Body of pancreas (tissue), 4 donors: ENCODE measurements around the gene BABAM2. TPM values are rescaled to one million over a fixed set of nuclear protein-coding genes. Genes with fewer than 3 reads are reported as not detected.

Experiments used
- ATAC-seq: fragments of 150-250 bp; one replicate; pipeline ENCODE4 v1.9.1; 2016
- DNase-seq, 4 donors: peaks; one replicate each; pipeline ENCODE4 v3.0.0-alpha.2; 2019
- H3K27ac ChIP-seq, 4 donors: fragments of 200-600 bp; sonication (generic); 1 replicate in 3 of 4; 2 replicates in 1 of 4; pipeline versions ENCODE4 v1.5.1 to v1.6.1; 2016 to 2019; ENCODE audit warnings: mild to moderate bottlenecking in 1 of 4, mixed read lengths in 1 of 4, moderate library complexity in 1 of 4
- H3K27me3 ChIP-seq, 2 donors: fragments of 200-600 bp; sonication (generic); one replicate each; pipeline ENCODE4 v1.6.0; 2016; ENCODE audit warnings: mild to moderate bottlenecking in 1 of 2
- H3K36me3 ChIP-seq, 2 donors: fragments of 200-600 bp; sonication (generic); replicated peaks in 1 of 2; 2 replicates each; pipeline ENCODE4 v1.5.1; 2016; ENCODE audit warnings: low read depth in 2 of 2; ENCODE audit not compliant: insufficient read depth in 1 of 2
- H3K4me1 ChIP-seq: fragments of 200-600 bp; sonication (generic); one replicate; pipeline ENCODE4 v1.6.0; 2016
- H3K4me3 ChIP-seq, 2 donors: fragments of 200-600 bp; sonication (generic); 1 replicate in 1 of 2; 2 replicates in 1 of 2; pipeline ENCODE4 v1.5.1; 2016 to 2019
- H3K9me3 ChIP-seq, 3 donors: fragments of 200-600 bp; sonication (generic); 1 replicate in 2 of 3; 2 replicates in 1 of 3; pipeline ENCODE4 v1.5.1; 2016
- CTCF ChIP-seq, 7 experiments: fragments of 450-650 bp in 4 of 7; fragments of 200-600 bp in 3 of 7; sonication (generic) in 3 of 7; IDR thresholded peaks; one replicate each; pipeline ENCODE4 v1.5.1; 2016 to 2019; ENCODE audit warnings: antibody characterized with exemption in 7 of 7
- POLR2A ChIP-seq, 3 donors: fragments of 450-650 bp; IDR thresholded peaks; one replicate each; pipeline ENCODE4 v1.6.1; 2016; ENCODE audit warnings: antibody characterized with exemption in 3 of 3, mild to moderate bottlenecking in 2 of 3
- WGBS, 2 donors: methylation state at CpG; one replicate each; pipeline ENCODE4 v1.1.5; 2017; 5-methylcytosine and 5-hydroxymethylcytosine counted together
- intact Hi-C: fragments of 100-400 bp; cut with DNase I; formaldehyde crosslinking; loops from one replicate; pipeline ENCODE4 v1.15.1; 2023
- total RNA-seq, 2 donors: library from RNA; depleted of rRNA; stranded (reverse); fragments of >200 nt; gene quantifications; one replicate each; pipeline ENCODE4 v1.1.0, GENCODE V29; 2016

The BABAM2 gene
- total RNA-seq, 2 donors from 2014 or later, result 20.5 to 22.4 TPM

DNA sequence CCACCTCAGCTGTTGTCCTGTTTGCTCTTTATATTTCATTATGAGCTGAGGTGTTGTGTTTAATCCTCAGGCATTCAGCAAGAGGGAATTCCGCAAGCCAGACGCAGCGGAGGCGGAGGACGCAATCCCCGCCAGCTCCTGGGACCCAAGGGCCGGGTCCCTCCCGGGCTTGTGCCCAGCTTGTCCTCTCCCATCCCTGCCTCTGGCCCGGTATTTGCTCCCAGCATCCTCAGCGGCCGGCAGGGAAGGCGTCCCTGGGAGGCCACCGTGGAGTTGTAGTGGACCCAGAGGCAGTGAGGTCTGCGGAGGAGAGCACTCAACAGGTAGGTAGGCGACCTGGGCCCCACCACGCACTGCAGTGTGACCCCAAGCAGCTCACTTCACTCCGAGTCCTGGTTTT lies 459.7 kb downstream of the BABAM2 start:
- Histone ChIP-seq H3K36me3 (no peaks in the 10 kb centered on the region), H3K9me3 (no peaks in the 10 kb centered on the region), H3K27ac (no peak overlapping the region), H3K27me3 (no peaks in the 10 kb centered on the region), H3K4me1 (peaks cover 7% of the 10 kb centered on the region), H3K4me3 (no peak overlapping the region)
- DNase-seq, result no peak
- intact Hi-C loops, result no loop called here
- TF ChIP-seq POLR2A (IDR thresholded peaks at IDR 0.05), result no peak
- TF ChIP-seq CTCF (IDR thresholded peaks at IDR 0.05), result no peak
- no peak for ATAC-seq
- WGBS, 2 donors, result 93 to 95% methylated on average over 17 of the region's 17 CpGs

- peaks cover 7% of the 10 kb centered on the region for H3K4me1 ChIP-seq
- no peak overlapping the region for H3K4me3 ChIP-seq
- WGBS, 2 donors, result 93 to 94% methylated on average over 6 to 11 of the region's 11 CpGs
- no peak for ATAC-seq
- H3K27me3 ChIP-seq, result no peaks in the 10 kb centered on the region
- H3K9me3 ChIP-seq, result no peaks in the 10 kb centered on the region
- TF ChIP-seq POLR2A (IDR thresholded peaks at IDR 0.05), result no peak
- no peak for TF ChIP-seq CTCF (IDR thresholded peaks at IDR 0.05)
- DNase-seq, result no peak
- intact Hi-C loops, result no loop called here
- H3K27ac ChIP-seq, result no peak overlapping the region
- no peaks in the 10 kb centered on the region for H3K36me3 ChIP-seq
Observed at GRCh38 chr2:28350791-28351285, 460.3 kb downstream of the BABAM2 start.

DNA sequence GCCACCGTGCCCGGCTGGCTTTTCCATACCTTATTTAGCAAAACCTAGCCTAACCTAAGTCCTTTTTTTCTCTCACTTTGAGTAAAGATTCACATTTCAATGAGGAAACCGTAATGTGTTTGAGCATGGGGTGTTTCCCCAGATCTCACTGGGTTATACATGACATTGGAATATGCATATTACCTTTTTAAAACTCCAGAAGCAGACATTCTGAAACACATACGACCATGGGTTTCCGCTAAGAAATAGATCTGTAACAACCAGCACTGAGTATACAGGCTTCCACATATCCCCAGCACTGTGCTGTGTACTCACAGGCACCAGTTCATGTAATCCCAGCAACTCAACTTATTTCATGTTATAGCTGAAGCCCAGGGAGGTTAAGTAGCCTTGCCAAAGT lies 461.1 kb downstream of the BABAM2 start:
- DNase-seq (no peak), ATAC-seq (no peak)
- no peak for TF ChIP-seq POLR2A (IDR thresholded peaks at IDR 0.05)
- no peak for TF ChIP-seq CTCF (IDR thresholded peaks at IDR 0.05)
- Histone ChIP-seq H3K36me3 (no peaks in the 10 kb centered on the region), H3K27me3 (no peaks in the 10 kb centered on the region), H3K27ac (no peak overlapping the region), H3K4me1 (peaks cover 14% of the 10 kb centered on the region), H3K4me3 (no peak overlapping the region), H3K9me3 (no peaks in the 10 kb centered on the region)
- 91 to 96% methylated on average over 5 of the region's 5 CpGs for WGBS, 2 donors
- intact Hi-C loops, result no loop called here

DNA sequence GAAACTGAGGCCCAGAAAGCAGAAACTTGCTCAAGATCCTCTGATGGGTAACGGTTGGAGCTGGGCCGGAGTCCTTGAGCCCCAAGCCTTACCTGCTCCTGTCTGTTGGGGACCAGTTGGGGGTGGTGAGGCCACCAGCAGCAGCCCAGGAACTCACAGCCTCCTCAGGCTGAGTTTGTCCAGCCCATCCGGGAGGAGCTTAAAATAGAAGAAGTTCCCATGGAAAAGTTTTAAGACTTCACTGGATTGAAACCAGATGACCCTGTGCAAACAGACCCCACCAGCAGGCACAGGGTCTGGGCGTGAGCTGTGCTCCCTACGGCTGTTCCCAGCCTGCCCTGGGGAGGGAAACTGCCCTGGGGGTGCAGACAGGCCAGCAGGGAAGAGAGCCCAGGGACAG lies 461.6 kb downstream of the BABAM2 start:
- 83 to 90% methylated on average over 5 of the region's 5 CpGs for WGBS, 2 donors

More for the DNA sequence above, 461.6 kb downstream of the BABAM2 start:
- Histone ChIP-seq H3K27ac (no peak overlapping the region), H3K9me3 (no peaks in the 10 kb centered on the region), H3K4me3 (no peak overlapping the region), H3K36me3 (no peaks in the 10 kb centered on the region), H3K4me1 (peaks cover 14% of the 10 kb centered on the region), H3K27me3 (no peaks in the 10 kb centered on the region)
- intact Hi-C loops, result no loop called here
- no peak for ATAC-seq
- TF ChIP-seq POLR2A (IDR thresholded peaks at IDR 0.05) (no peak), CTCF (IDR thresholded peaks at IDR 0.05) (no peak)
- DNase-seq, result no peak
